HFFc6 (cell line): ENCODE measurements around the gene STRIP2. TPM values are rescaled to one million over a fixed set of nuclear protein-coding genes. Genes with fewer than 3 reads are reported as not detected.
"Not testable (repeated sequence)": the region's sequence is repeated elsewhere in the genome, so short reads cannot be mapped to it uniquely, and the experiment has no call there.

Source experiments
- DNase-seq: peaks from one replicate; pipeline ENCODE4 v3.0.0-alpha.2; 2018
- H3K27ac Mint-ChIP-seq: 2 replicates; pipeline ENCODE4 v1.8.0; 2020; ENCODE audit warnings: mild to moderate bottlenecking, mixed read lengths
- H3K27me3 Mint-ChIP-seq: 2 replicates; pipeline ENCODE4 v1.8.0; 2021; ENCODE audit warnings: mild to moderate bottlenecking, moderate library complexity, mixed read lengths; ENCODE audit not compliant: insufficient read depth
- H3K36me3 Mint-ChIP-seq: 2 replicates; pipeline ENCODE4 v1.8.0; 2021; ENCODE audit warnings: low read depth, mixed read lengths
- H3K4me1 Mint-ChIP-seq: 2 replicates; pipeline ENCODE4 v1.8.0; 2020; ENCODE audit warnings: low read depth, mixed read lengths
- H3K4me3 Mint-ChIP-seq: 2 replicates; pipeline ENCODE4 v1.8.0; 2020; ENCODE audit warnings: mild to moderate bottlenecking, moderate library complexity, mixed read lengths
- H3K9me3 Mint-ChIP-seq: 2 replicates; pipeline ENCODE4 v1.8.0; 2020; ENCODE audit warnings: mild to moderate bottlenecking, mixed read lengths
- total RNA-seq, 6 experiments: library from RNA; stranded (reverse); fragmentation: NEBNext Ultra II Directional; extraction: Animal tissue kit (Norgen Biotek cat#: 25700); gene quantifications; 2 replicates in 1 of 6; 3 replicates in 5 of 6; pipeline ENCODE4 v1.2.3, GENCODE V29; 2021
- TF ChIP-seq, protein P1 (sequence below): fragments of 200-600 bp; sonication (generic); IDR thresholded peaks from 2 replicates; pipeline ENCODE4 v1.5.0; 2021; ENCODE audit warnings: antibody characterized with exemption, mild to moderate bottlenecking

The STRIP2 gene
- total RNA-seq, 6 experiments from 2014 or later = 1.4 to 3.3 (median 2.2) TPM

DNA sequence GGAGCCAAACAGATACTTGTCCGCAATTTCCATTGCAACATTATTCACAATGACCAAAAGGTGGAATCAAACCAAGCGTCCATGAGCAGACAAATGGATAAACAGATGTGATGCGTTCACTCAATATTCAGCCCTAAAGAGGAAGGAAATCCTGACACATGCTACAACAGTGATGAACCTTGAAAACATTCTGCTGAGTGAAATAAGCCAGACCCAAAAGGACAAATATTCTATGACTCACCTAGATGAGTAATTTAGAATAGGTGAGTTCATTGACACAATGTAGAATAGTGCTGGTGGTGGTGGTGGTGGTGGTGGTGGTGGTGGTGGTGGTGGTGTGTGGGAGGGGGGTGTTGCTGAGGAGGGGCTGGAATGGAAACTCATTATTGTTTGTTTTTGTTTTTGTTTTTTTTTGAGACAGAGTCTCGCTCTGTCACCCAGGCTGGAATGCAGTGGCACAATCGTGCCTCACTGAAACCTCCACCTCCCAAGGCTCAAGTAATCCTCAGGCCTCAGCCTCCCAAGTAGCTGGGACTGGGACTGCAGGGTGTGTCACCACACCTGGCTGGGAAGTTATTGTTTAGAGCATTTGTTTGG is 96.7 kb downstream of the STRIP2 start:
- DNase-seq = peak; percentile 81
- Mint-ChIP-seq H3K4me1 (peaks cover 12% of the 10 kb centered on the region), H3K36me3 (no peaks in the 10 kb centered on the region), H3K9me3 (no peaks in the 10 kb centered on the region), H3K27ac (peak overlapping the region; percentile 40; the same call in 1 of the 2 replicates), H3K27me3 (peaks cover 7% of the 10 kb centered on the region), H3K4me3 (peak overlapping the region; percentile 8; the same call in 1 of the 2 replicates)
- TF ChIP-seq, protein P1, sequence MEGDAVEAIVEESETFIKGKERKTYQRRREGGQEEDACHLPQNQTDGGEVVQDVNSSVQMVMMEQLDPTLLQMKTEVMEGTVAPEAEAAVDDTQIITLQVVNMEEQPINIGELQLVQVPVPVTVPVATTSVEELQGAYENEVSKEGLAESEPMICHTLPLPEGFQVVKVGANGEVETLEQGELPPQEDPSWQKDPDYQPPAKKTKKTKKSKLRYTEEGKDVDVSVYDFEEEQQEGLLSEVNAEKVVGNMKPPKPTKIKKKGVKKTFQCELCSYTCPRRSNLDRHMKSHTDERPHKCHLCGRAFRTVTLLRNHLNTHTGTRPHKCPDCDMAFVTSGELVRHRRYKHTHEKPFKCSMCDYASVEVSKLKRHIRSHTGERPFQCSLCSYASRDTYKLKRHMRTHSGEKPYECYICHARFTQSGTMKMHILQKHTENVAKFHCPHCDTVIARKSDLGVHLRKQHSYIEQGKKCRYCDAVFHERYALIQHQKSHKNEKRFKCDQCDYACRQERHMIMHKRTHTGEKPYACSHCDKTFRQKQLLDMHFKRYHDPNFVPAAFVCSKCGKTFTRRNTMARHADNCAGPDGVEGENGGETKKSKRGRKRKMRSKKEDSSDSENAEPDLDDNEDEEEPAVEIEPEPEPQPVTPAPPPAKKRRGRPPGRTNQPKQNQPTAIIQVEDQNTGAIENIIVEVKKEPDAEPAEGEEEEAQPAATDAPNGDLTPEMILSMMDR = no peak

DNA sequence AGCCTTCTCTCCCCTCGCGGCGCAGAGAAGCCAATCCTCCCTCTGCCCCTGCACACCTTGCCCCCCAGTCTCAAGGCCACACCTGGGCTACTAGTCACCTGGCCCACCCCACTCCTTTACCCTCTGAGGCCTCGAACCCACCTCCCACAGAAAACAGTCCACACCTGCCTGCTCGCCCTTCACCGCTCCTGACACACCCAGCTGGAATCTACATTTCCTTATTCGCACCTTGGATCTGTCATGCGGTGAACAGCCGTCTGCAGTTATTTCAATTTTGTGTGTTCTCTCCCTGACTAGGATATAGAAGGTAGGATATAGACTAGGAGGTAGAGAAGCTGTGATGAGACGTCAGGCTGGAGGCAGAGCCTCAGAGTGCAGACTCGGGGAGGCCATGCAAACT is 97.5 kb downstream of the STRIP2 start:
- Mint-ChIP-seq H3K9me3 (no peaks in the 10 kb centered on the region), H3K4me3 (no peak overlapping the region), H3K27me3 (peaks cover 5% of the 10 kb centered on the region), H3K27ac (no peak overlapping the region), H3K4me1 (peaks cover 12% of the 10 kb centered on the region), H3K36me3 (no peaks in the 10 kb centered on the region)
- DNase-seq = no peak
- TF ChIP-seq, protein P1 = no peak

DNA sequence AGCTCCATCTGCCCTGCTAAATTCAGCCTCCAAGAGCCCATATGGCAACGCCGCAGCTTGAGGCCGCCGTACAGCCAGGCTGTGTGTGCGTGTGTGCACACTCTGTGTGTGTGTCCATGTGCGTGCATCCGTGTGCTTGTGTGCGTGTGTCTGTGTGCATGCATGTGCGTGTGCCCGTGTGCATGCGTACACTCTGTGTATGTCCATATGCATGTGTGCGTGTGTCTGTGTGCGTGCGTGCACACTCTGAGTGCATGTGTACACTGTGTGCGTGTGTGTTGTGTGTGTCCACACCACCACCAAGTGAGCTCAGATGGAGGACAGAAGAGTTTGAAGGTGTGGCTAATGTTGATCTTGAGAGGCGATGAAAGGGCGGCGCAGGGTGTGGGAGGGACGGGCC is 98.1 kb downstream of the STRIP2 start:
- no peak overlapping the region for H3K27ac Mint-ChIP-seq
- no peak overlapping the region for H3K4me3 Mint-ChIP-seq
- DNase-seq = no peak
- H3K9me3 Mint-ChIP-seq = no peaks in the 10 kb centered on the region
- peaks cover 5% of the 10 kb centered on the region for H3K27me3 Mint-ChIP-seq
- peaks cover 12% of the 10 kb centered on the region for H3K4me1 Mint-ChIP-seq
- TF ChIP-seq, protein P1 = no peak
- no peaks in the 10 kb centered on the region for H3K36me3 Mint-ChIP-seq

DNA sequence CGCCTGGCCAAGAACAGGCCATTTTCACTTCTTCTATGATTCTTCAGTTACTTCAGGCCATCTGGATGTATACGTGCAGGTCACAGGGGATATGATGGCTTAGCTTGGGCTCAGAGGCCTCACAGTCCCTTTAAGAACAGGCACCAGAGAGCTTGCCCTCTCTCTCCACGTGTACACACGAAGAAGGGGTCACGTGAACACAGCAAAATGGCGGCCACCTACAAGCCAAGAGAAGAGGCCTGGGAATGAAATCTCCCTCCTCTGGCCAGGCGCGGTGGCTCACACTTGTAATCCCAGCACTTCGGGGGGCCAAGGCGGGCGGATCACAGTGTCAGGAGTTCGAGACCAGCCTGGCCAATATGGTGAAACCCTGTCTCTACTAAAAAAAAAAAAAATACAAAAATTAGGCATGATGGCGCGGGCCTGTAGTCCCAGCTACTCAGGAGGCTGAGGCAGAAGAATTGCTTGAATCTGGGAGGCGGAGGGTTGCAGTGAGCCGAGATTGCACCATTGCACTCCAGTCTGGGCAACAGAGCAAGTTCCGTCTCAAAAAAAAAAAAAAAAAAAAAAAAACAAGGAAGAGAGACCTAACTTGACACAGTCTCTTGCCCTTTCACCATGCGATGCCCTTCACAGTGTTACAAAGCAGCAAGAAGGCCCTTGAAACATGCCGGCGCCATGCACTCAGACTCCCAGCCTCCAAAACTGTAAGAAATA is 100.5 kb downstream of the STRIP2 start:
- not testable (repeated sequence) for H3K36me3 Mint-ChIP-seq, H3K27ac Mint-ChIP-seq, H3K27me3 Mint-ChIP-seq, DNase-seq, H3K9me3 Mint-ChIP-seq, H3K4me3 Mint-ChIP-seq
- peaks cover 12% of the 10 kb centered on the region for H3K4me1 Mint-ChIP-seq

DNA sequence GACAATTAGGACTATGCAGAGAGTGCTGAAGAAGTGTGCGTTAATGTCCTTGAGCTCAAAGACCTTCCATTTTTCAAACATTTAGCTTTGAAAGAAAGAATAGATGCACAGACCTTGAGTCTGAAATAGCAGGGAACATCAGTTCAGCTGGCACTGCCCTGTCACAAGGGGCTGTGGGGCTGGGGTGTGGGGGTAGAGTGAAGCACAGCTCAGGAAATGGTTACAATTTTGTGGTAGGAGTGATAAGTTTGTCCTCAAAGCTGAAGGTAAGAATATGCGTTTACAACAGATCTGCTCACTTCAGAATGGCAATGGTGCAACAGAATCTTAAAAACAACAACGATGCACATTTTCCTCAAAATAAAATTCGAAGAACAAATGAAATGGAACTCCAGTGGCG is 101.7 kb downstream of the STRIP2 start:
- Mint-ChIP-seq H3K27ac (no peak overlapping the region), H3K9me3 (no peaks in the 10 kb centered on the region), H3K4me3 (no peak overlapping the region), H3K27me3 (peaks cover 17% of the 10 kb centered on the region), H3K4me1 (peaks cover 3% of the 10 kb centered on the region), H3K36me3 (no peaks in the 10 kb centered on the region)
- TF ChIP-seq, protein P1 = no peak
- DNase-seq = no peak

DNA sequence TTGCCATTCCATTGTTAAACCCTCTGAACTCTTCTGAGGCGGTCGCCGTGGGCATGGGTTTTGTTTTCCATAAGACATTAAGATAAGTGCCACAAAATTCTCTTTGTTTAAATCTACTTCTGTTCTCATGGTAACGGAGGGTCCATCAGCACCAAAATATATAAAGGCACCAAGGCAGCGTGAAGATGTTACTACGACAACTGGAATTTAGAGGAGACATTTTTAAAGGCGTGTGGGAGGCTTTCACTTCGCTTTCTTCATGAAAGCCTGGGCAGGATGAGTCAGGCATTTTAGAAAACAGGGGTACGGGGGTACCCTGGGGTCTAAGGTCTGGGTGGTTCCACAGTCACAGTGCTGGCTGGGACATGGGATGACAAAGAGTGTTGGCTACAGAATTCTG is 102.1 kb downstream of the STRIP2 start:
- TF ChIP-seq, protein P1 = no peak
- H3K27me3 Mint-ChIP-seq = peaks cover 21% of the 10 kb centered on the region
- DNase-seq = no peak
- H3K4me3 Mint-ChIP-seq = no peak overlapping the region
- no peak overlapping the region for H3K27ac Mint-ChIP-seq
- no peaks in the 10 kb centered on the region for H3K9me3 Mint-ChIP-seq
- no peaks in the 10 kb centered on the region for H3K4me1 Mint-ChIP-seq
- H3K36me3 Mint-ChIP-seq = no peaks in the 10 kb centered on the region
